SJCRH30 (cell line): ENCODE data around the gene RAF1. TPM values are rescaled to one million over a fixed set of nuclear protein-coding genes. Genes with fewer than 3 reads are reported as not detected.

Source experiments
- DNase-seq, 2 experiments: peaks; one replicate each; pipeline ENCODE4 v3.0.0-alpha.2; 2015 to 2020
- H3K27ac ChIP-seq: fragments of 250-450 bp; sonication (Bioruptor Pico); 2 replicates; pipeline ENCODE4 v1.5.1; 2020; ENCODE audit warnings: mild to moderate bottlenecking, moderate library complexity
- H3K27me3 ChIP-seq: fragments of 250-450 bp; sonication (Bioruptor Pico); 2 replicates; pipeline ENCODE4 v1.5.1; 2020; ENCODE audit warnings: mild to moderate bottlenecking, moderate library complexity
- H3K36me3 ChIP-seq: fragments of 250-450 bp; sonication (Bioruptor Pico); 2 replicates; pipeline ENCODE4 v1.5.1; 2020; ENCODE audit warnings: mild to moderate bottlenecking, moderate library complexity
- H3K4me1 ChIP-seq: fragments of 250-450 bp; sonication (Bioruptor Pico); 2 replicates; pipeline ENCODE4 v1.5.1; 2020; ENCODE audit warnings: mild to moderate bottlenecking, moderate library complexity
- H3K4me3 ChIP-seq: fragments of 250-450 bp; sonication (Bioruptor Pico); 2 replicates; pipeline ENCODE4 v1.5.1; 2020; ENCODE audit warnings: mild to moderate bottlenecking, moderate library complexity
- H3K9me3 ChIP-seq: fragments of 250-450 bp; sonication (Bioruptor Pico); replicated peaks from 2 replicates; pipeline ENCODE4 v1.5.1; 2020; ENCODE audit warnings: mild to moderate bottlenecking, moderate library complexity
- total RNA-seq: library from RNA; depleted of rRNA; stranded (reverse); fragments of >200 nt; shearing (Covaris generic); gene quantifications from 2 replicates; pipeline ENCODE4 v1.2.3, GENCODE V29; 2014

The RAF1 gene
- total RNA-seq, 1 experiment from 2014 or later, result 129 TPM

GRCh38 chr3:12612514-12613226 lies 51.2 kb downstream of the RAF1 start:
- H3K36me3 ChIP-seq, result peaks cover 62% of the 10 kb centered on the region
- H3K9me3 ChIP-seq, result no peaks in the 10 kb centered on the region
- H3K4me3 ChIP-seq, result no peak overlapping the region
- DNase-seq, result no peak
- no peaks in the 10 kb centered on the region for H3K4me1 ChIP-seq
- no peaks in the 10 kb centered on the region for H3K27me3 ChIP-seq
- H3K27ac ChIP-seq, result no peak overlapping the region

- DNase-seq, result no peak
- Histone ChIP-seq H3K27me3 (no peaks in the 10 kb centered on the region), H3K4me1 (no peaks in the 10 kb centered on the region), H3K36me3 (peaks cover 56% of the 10 kb centered on the region), H3K9me3 (no peaks in the 10 kb centered on the region), H3K27ac (no peak overlapping the region), H3K4me3 (no peak overlapping the region)
Measured at GRCh38 chr3:12611117-12611516, 52.8 kb downstream of the RAF1 start.

DNA sequence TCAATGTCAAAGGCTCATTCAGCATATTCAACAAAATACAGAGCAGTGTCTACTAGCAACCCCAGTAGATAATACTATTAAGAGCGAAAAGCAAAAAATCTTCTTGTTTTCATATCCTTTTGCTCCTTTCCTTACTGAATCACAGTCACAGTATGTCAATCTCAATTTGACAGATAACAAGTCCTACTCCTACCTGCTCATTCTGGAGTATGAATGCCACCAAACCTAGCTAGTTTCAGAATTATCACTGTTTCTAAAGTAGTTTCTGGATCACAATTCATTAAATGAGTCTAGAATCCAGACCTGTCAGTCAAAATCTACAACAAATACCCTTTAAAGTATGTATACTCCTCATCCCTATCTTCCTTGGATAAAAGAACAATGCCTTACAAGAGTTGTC lies 55.5 kb downstream of the RAF1 start:
- H3K9me3 ChIP-seq, result no peaks in the 10 kb centered on the region
- H3K36me3 ChIP-seq, result peaks cover 62% of the 10 kb centered on the region
- no peak overlapping the region for H3K27ac ChIP-seq
- no peaks in the 10 kb centered on the region for H3K27me3 ChIP-seq
- no peak overlapping the region for H3K4me3 ChIP-seq
- H3K4me1 ChIP-seq, result no peaks in the 10 kb centered on the region
- no peak for DNase-seq

DNA sequence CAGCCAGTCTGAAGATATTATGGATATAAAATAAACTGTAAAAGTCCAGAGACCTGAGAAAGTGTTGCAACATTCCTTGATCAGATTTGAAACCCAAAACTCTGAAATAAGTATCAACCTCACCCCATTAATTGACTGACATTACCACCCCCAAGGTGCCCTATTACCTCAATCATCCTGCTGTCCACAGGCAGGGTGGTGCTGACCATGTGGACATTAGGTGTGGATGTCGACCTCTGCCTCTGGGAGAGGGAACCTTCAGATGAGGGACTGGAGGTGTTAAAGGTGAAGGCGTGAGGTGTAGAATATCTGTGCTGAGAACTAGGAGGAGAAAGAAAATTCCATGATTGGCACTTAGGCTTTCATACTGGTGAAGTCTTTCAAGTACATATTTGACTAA lies 59.9 kb downstream of the RAF1 start:
- no peaks in the 10 kb centered on the region for H3K9me3 ChIP-seq
- DNase-seq, result no peak
- H3K4me1 ChIP-seq, result no peaks in the 10 kb centered on the region
- no peaks in the 10 kb centered on the region for H3K27me3 ChIP-seq
- H3K36me3 ChIP-seq, result peaks cover 72% of the 10 kb centered on the region
- no peak overlapping the region for H3K4me3 ChIP-seq
- H3K27ac ChIP-seq, result no peak overlapping the region

DNA sequence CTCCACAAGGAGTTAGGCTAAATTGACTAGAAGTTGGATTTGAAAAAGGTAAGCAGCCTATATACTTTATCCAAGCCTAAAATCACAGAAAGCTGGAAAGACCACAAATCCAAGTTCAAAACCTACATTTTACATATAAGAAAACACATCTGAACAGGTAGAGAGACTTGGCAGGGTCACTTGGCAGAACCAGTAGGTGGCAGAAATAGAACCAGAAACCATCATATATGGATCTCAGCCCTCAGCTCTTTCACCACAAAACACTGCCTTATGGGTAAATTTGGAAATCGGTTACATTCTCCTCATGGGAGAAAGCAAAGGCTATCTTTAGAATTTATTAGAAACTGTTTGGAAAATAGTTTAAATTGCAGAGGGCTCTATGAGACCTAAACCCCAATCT lies 62.8 kb downstream of the RAF1 start:
- Histone ChIP-seq H3K27me3 (no peaks in the 10 kb centered on the region), H3K4me3 (no peak overlapping the region), H3K27ac (no peak overlapping the region), H3K36me3 (peaks cover 71% of the 10 kb centered on the region), H3K9me3 (no peaks in the 10 kb centered on the region), H3K4me1 (no peaks in the 10 kb centered on the region)
- DNase-seq, result no peak

DNA sequence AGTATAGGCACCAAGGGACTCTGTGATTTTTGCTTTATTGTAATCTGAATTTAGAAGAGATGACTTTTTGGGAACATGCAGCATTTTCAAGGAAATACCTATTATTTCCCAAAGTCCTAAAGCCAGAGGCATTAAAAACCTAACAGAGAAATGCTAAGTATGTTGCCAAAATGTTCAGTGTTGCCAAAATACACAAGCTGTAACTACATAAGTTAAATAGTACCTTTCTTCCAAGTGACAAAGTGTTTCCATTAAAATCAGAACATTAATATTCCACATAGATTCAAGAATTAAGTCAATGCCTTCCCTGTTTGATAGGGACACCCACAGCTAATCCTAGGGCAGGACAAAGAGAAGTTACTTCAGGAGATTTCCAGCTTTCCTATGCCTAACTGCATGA lies 65.0 kb downstream of the RAF1 start:
- peaks cover 78% of the 10 kb centered on the region for H3K36me3 ChIP-seq
- no peak for DNase-seq
- no peak overlapping the region for H3K4me3 ChIP-seq
- H3K4me1 ChIP-seq, result no peaks in the 10 kb centered on the region
- H3K9me3 ChIP-seq, result no peaks in the 10 kb centered on the region
- H3K27ac ChIP-seq, result no peak overlapping the region
- H3K27me3 ChIP-seq, result no peaks in the 10 kb centered on the region

DNA sequence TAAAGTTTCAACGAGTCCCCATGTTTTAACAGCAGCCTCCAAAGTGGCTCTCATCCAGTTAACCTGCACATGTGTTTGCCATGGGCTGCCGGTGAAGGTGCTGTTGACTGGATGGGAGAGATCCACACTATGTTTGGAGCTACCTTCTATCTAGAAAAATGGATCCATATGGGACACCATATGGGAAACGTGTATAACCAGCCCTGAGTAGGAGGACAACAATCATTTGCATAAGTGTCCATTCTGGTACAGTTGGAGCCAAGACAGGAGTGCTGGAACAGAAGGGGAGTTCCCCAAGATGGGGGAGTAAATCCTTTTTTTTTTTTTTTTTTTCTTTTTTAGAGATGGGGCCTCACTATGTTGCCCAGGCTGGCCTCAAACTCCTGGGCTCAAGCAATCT lies 70.4 kb downstream of the RAF1 start:
- Histone ChIP-seq H3K36me3 (peaks cover 76% of the 10 kb centered on the region), H3K27me3 (no peaks in the 10 kb centered on the region), H3K4me1 (no peaks in the 10 kb centered on the region), H3K9me3 (0 out of 2 replicates have a peak, but pooled peaks cover 3% of the 10 kb centered on the region), H3K4me3 (no peak overlapping the region), H3K27ac (no peak overlapping the region)
- no peak for DNase-seq

DNA sequence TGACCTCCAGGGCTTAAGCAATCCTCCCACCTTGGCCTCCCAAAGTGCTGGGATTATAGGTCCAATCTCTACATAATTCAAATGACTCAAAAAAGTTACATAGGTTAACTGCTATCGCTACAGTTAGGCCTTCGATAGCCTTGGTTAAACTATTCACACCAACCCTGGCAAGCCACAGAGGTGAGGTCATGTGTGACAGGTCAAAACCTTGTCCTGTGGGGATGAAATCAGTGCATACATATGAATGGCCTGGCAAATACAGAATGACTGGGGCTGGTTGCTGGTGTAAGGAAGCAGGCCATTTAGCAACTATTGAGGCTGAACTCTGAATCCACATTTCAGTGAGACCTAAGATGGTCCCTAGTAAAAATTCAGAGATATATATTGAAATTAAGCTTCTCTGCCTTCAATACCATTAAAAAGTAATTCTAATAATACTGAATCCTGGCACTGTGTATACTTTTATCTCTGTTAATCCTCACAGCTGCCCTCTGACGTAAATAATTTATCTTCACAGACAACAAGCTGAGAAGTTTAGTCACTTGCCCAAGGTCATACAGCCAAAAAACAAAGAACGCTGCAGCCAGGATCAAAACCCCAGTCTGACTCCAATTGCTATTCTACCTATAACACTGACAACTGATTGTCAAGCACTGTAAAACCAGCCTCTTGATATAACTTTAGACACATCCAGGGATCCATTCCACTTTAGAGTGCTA lies 71.8 kb downstream of the RAF1 start:
- no peak overlapping the region for H3K27ac ChIP-seq
- H3K9me3 ChIP-seq, result 0 out of 2 replicates have a peak, but pooled peaks cover 3% of the 10 kb centered on the region
- peaks cover 75% of the 10 kb centered on the region for H3K36me3 ChIP-seq
- DNase-seq, result no peak
- no peak overlapping the region for H3K4me3 ChIP-seq
- 0 out of 2 replicates have a peak, but pooled peaks cover 3% of the 10 kb centered on the region for H3K4me1 ChIP-seq
- no peaks in the 10 kb centered on the region for H3K27me3 ChIP-seq

DNA sequence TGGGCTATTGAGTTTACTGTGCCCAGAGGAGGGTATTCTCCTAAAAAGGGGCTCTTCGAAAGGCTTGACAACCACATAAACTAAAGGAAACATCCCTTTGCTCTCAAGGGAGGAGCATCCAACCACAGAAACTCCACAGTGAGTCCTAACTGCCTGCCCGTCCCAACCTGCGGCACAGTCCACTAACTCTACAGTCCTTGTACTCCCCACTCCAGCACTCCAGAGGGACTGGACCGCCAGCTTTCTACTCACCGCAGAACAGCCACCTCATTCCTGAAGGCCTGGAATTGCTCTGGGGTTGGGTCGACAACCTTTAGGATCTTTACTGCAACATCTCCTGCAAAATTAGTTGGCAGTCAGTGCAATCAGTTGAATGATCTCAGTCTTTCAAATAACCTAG lies 72.5 kb downstream of the RAF1 start:
- Histone ChIP-seq H3K36me3 (peaks cover 78% of the 10 kb centered on the region), H3K9me3 (0 out of 2 replicates have a peak, but pooled peaks cover 3% of the 10 kb centered on the region), H3K4me3 (no peak overlapping the region), H3K27me3 (no peaks in the 10 kb centered on the region), H3K27ac (no peak overlapping the region), H3K4me1 (0 out of 2 replicates have a peak, but pooled peaks cover 3% of the 10 kb centered on the region)
- no peak for DNase-seq

- no peak overlapping the region for H3K4me3 ChIP-seq
- H3K27ac ChIP-seq, result no peak overlapping the region
- H3K27me3 ChIP-seq, result no peaks in the 10 kb centered on the region
- H3K9me3 ChIP-seq, result 0 out of 2 replicates have a peak, but pooled peaks cover 3% of the 10 kb centered on the region
- 0 out of 2 replicates have a peak, but pooled peaks cover 3% of the 10 kb centered on the region for H3K4me1 ChIP-seq
- no peak for DNase-seq
- peaks cover 78% of the 10 kb centered on the region for H3K36me3 ChIP-seq
Measured at GRCh38 chr3:12590096-12590495, 73.8 kb downstream of the RAF1 start.

DNA sequence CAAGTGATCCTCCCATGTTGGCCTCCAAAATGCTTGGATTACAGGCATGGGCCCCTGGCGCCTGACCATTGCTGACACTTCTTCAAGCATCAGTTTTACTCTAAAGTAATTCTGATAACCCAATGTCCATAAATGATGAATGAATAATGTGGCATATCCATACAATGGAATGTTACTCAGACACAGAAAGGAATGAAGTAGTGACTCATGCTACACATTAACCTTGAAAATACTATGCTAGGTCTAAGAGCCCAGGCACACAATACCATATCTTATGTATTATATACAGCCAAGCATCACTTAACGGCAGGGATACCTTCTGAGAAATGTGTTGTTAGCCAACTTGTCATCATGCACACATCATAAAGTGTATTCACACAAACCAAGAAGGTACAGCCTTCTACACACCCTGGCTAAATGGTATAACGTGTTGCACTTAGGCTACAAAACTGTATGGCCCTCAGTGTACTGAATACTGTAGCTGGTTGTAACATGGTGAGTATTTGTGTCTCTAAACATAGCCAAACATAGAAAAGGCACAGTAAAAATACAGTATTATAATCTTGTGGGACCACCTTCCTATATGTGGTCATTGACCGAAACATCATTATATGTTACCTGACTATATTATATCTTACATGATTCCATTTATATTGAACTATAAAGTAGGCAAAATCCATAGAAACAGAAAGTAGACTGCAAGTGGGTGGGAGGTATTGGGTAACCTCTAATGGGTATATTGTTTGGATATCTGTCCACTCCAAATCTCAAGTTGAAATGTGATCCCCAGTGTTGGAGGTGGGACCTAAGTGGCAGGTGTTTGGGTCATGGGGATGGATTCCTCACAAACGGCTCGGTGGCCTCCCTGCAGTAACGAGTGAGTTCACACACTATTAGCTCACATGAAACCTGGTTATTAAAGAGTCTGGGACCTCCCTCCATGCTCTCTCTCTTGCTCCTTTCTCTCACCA lies 75.6 kb downstream of the RAF1 start:
- H3K36me3 ChIP-seq, result peaks cover 78% of the 10 kb centered on the region
- H3K4me3 ChIP-seq, result no peak overlapping the region
- peaks cover 5% of the 10 kb centered on the region; the same call in 1 of the 2 replicates for H3K4me1 ChIP-seq
- H3K9me3 ChIP-seq, result 0 out of 2 replicates have a peak, but pooled peaks cover 3% of the 10 kb centered on the region
- no peaks in the 10 kb centered on the region for H3K27me3 ChIP-seq
- no peak overlapping the region for H3K27ac ChIP-seq
- DNase-seq, result no peak

DNA sequence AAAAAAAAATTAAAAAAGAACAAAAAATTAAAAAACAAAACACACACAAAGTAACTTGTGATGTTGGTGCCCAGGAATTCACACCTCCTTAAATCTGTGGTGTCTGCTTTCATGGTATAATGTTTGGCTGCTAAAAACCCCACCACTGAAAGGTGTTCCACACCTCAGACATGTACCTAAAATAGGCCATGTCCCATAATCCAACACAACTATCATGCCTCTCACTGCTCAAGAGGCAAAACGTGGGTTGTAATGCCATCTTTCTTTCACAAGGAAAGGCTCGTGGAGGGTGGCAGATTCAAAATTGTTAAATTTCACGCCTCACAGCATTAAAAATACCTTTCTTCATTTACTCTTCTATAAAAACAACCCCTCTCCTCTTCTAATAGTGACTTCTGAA lies 77.5 kb downstream of the RAF1 start:
- Histone ChIP-seq H3K9me3 (0 out of 2 replicates have a peak, but pooled peaks cover 3% of the 10 kb centered on the region), H3K4me3 (no peak overlapping the region), H3K4me1 (peaks cover 5% of the 10 kb centered on the region; the same call in 1 of the 2 replicates), H3K27me3 (no peaks in the 10 kb centered on the region), H3K27ac (no peak overlapping the region), H3K36me3 (peaks cover 85% of the 10 kb centered on the region)
- no peak for DNase-seq

DNA sequence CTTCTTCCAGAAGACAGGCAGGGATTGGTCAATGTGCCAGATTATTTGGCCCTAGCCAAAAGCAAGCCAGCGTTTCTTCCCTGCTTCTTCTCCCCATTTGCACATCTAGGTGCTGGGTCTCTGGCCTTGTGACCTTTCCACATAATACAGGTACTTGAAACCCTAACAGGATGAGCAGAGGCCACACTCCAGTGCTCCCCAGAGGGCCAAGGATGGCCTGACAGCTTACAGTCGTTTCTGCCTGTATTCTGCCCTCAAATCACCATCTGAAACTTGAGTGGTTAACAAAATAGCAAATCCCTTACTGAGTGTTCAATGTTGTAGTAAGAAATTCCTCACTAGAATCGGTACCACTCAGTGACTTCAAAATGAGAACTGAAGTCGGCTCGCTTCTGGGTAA lies 77.9 kb downstream of the RAF1 start:
- DNase-seq, result no peak
- no peak overlapping the region for H3K4me3 ChIP-seq
- H3K9me3 ChIP-seq, result 0 out of 2 replicates have a peak, but pooled peaks cover 3% of the 10 kb centered on the region
- H3K27ac ChIP-seq, result no peak overlapping the region
- no peaks in the 10 kb centered on the region for H3K27me3 ChIP-seq
- H3K4me1 ChIP-seq, result peaks cover 5% of the 10 kb centered on the region; the same call in 1 of the 2 replicates
- H3K36me3 ChIP-seq, result peaks cover 85% of the 10 kb centered on the region

DNA sequence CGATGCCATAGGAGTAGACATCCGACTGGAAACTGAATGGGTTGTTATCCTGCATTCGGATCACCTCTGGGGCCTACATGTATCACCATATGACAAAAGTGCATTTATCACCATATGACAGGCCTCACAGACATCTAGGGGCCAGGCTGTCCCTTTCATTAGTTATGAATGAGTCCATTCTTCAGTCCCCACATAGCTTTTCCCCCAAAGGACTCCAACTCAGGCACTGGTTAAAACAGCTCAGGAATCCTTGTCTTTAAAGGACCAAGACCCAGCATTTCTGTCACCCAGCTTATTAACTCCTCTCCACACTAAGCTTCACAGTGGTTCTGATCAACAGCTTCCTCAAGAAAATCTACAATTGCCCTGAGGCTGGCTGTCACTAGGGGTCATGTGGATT lies 78.7 kb downstream of the RAF1 start:
- peaks cover 80% of the 10 kb centered on the region for H3K36me3 ChIP-seq
- no peak for DNase-seq
- H3K4me1 ChIP-seq, result peaks cover 5% of the 10 kb centered on the region; the same call in 1 of the 2 replicates
- no peaks in the 10 kb centered on the region for H3K27me3 ChIP-seq
- no peak overlapping the region for H3K27ac ChIP-seq
- 0 out of 2 replicates have a peak, but pooled peaks cover 3% of the 10 kb centered on the region for H3K9me3 ChIP-seq
- H3K4me3 ChIP-seq, result no peak overlapping the region
